GM12878 (cell line): Measurements from ENCODE around the gene SGSH. TPM values are rescaled to one million over a fixed set of nuclear protein-coding genes. Genes with fewer than 3 reads are reported as not detected.

Experiments used
- ATAC-seq: fragments of 200-7000 bp; cut with Tn5 transposase; 3 replicates; pipeline ENCODE4 v1.9.1; 2020; ENCODE audit warnings: mild to moderate bottlenecking, moderate library complexity
- BruUV-seq: library from RNA; stranded (reverse); fragments of 400-500 nt; replicated peaks from 2 replicates; lab custom pipeline; 2021; lab: Mats Ljungman, UMichigan
- CTCF ChIA-PET: fragments of 300-600 bp; sonication (Branson Sonifier 250); formaldehyde crosslinking; extraction: SDS; loops from one replicate; lab custom pipeline; 2021; ENCODE audit warnings: inconsistent platforms; lab: Yijun Ruan, JAX
- POLR2A ChIA-PET: fragments of 350-600 bp; formaldehyde crosslinking; extraction: SDS; loops from one replicate; lab custom pipeline; 2021; ENCODE audit warnings: inconsistent platforms; lab: Charles Lee
- RAD21 ChIA-PET: fragments of 300-600 bp; sonication (Branson Sonifier 250); formaldehyde crosslinking; loops from one replicate; lab custom pipeline; 2023; ENCODE audit warnings: antibody characterized with exemption; ENCODE audit not compliant: unreplicated experiment; lab: Charles Lee
- SMC1A ChIA-PET: fragments of 300-600 bp; sonication (Branson Sonifier 250); formaldehyde crosslinking; loops from one replicate; lab custom pipeline; 2023; ENCODE audit not compliant: unreplicated experiment, uncharacterized antibody; lab: Charles Lee
- DNase-seq: peaks from one replicate; pipeline ENCODE4 v3.0.0-alpha.2; 2011; ENCODE audit warnings: low read depth, low spot score
- FAIRE-seq: peaks from 3 replicates; lab custom pipeline; 2011; peaks lifted over from hg19 to GRCh38; lab: Jason Lieb, UNC
- H2AFZ ChIP-seq: 2 replicates; pipeline ENCODE4 v1.6.0; 2011; ENCODE audit warnings: low read depth, low read length, control low read depth; ENCODE audit not compliant: control insufficient read depth
- H3K27ac ChIP-seq: 2 replicates; pipeline ENCODE4 v1.5.1; 2011; ENCODE audit warnings: control low read depth; ENCODE audit not compliant: control insufficient read depth, insufficient read depth
- H3K27me3 ChIP-seq, 2 experiments: replicated peaks in 1 of 2; 2 replicates each; pipeline versions ENCODE4 v1.6.0 to v1.6.1; 2011; ENCODE audit warnings: low read length in 1 of 2; ENCODE audit not compliant: control insufficient read depth in 2 of 2, insufficient read depth in 2 of 2
- H3K36me3 ChIP-seq, 2 experiments: 2 replicates each; pipeline ENCODE4 v1.5.1; 2011; ENCODE audit warnings: low read length in 1 of 2; ENCODE audit not compliant: control insufficient read depth in 2 of 2, insufficient read depth in 2 of 2
- H3K4me1 ChIP-seq: 2 replicates; pipeline ENCODE4 v1.6.1; 2011; ENCODE audit warnings: mild to moderate bottlenecking, low read length, moderate library complexity, mixed read lengths; ENCODE audit not compliant: control insufficient read depth, insufficient read depth
- H3K4me2 ChIP-seq: 2 replicates; pipeline ENCODE4 v1.6.0; 2011; ENCODE audit warnings: control low read depth; ENCODE audit not compliant: control insufficient read depth, insufficient read depth
- H3K4me3 ChIP-seq: fragments of 200-600 bp; sonication (generic); 2 replicates; pipeline ENCODE4 v1.5.1; 2016
- H3K79me2 ChIP-seq: 2 replicates; pipeline ENCODE4 v1.6.0; 2011; ENCODE audit warnings: low read length; ENCODE audit not compliant: control insufficient read depth, insufficient read depth
- H3K9ac ChIP-seq: 2 replicates; pipeline ENCODE4 v1.8.0; 2011; ENCODE audit warnings: low read length, control low read depth, mixed read lengths; ENCODE audit not compliant: control insufficient read depth, insufficient read depth
- H3K9me3 ChIP-seq: replicated peaks from 3 replicates; pipeline ENCODE4 v1.5.1; 2011; ENCODE audit warnings: mild to moderate bottlenecking, low read length; ENCODE audit not compliant: control insufficient read depth, insufficient read depth
- H4K20me1 ChIP-seq: 2 replicates; pipeline ENCODE4 v1.6.0; 2011; ENCODE audit not compliant: control insufficient read depth, insufficient read depth
- CBFB ChIP-seq: IDR thresholded peaks from 2 replicates; pipeline ENCODE4 v1.6.1; 2016; ENCODE audit warnings: antibody characterized with exemption, low read depth
- FOXM1 ChIP-seq: IDR thresholded peaks from 2 replicates; pipeline ENCODE4 v1.6.1; 2012; ENCODE audit warnings: low read depth, mild to moderate bottlenecking, inconsistent platforms, low read length, moderate library complexity
- NFYA ChIP-seq: IDR thresholded peaks from 2 replicates; pipeline ENCODE4 v1.6.1; 2011; ENCODE audit warnings: low read depth, mild to moderate bottlenecking, low read length, improper control_type of control experiment, borderline replicate concordance
- NR2C1 ChIP-seq: fragments of 450-650 bp; IDR thresholded peaks from 2 replicates; pipeline ENCODE4 v1.6.1; 2017; ENCODE audit warnings: antibody characterized with exemption, mild to moderate bottlenecking, moderate library complexity
- PAX5 ChIP-seq: IDR thresholded peaks from 2 replicates; pipeline ENCODE4 v1.6.1; 2011; ENCODE audit warnings: low read depth, low read length, borderline replicate concordance
- RAD21 ChIP-seq: IDR thresholded peaks from 2 replicates; pipeline ENCODE4 v1.6.1; 2011; ENCODE audit warnings: mild to moderate bottlenecking, low read depth, low read length, moderate library complexity; ENCODE audit not compliant: insufficient read depth
- RELA ChIP-seq: fragments of 450-650 bp; IDR thresholded peaks from 2 replicates; pipeline ENCODE4 v1.8.0; 2014; ENCODE audit warnings: borderline replicate concordance; ENCODE audit not compliant: partially characterized antibody
- SREBF2 ChIP-seq: IDR thresholded peaks from 2 replicates; pipeline ENCODE4 v1.6.1; 2012; ENCODE audit warnings: mild to moderate bottlenecking, low read length
- ZBTB11 ChIP-seq: fragments of 450-650 bp; formaldehyde crosslinking; IDR thresholded peaks from 2 replicates; pipeline ENCODE4 v1.5.0; 2022; ENCODE audit warnings: mild to moderate bottlenecking, missing genetic modification characterization
- ZNF592 ChIP-seq: fragments of 450-650 bp; IDR thresholded peaks from 2 replicates; pipeline ENCODE4 v1.6.1; 2017; ENCODE audit warnings: mild to moderate bottlenecking, moderate library complexity
- ZSCAN29 ChIP-seq: fragments of 450-650 bp; IDR thresholded peaks from 2 replicates; pipeline ENCODE4 v1.6.1; 2017; ENCODE audit warnings: mild to moderate bottlenecking, moderate library complexity
- WGBS: methylation state at CpG from one replicate; pipeline ENCODE4 v1.1.6; 2016; ENCODE audit warnings: low lambda C conversion rate; ENCODE audit not compliant: insufficient replicate concordance, insufficient coverage; ENCODE audit errors: missing lambda C conversion rate; 5-methylcytosine and 5-hydroxymethylcytosine counted together
- in situ Hi-C: fragments of 300-500 bp; cut with MboI; formaldehyde crosslinking; loops from 9 replicates; pipeline ENCODE4 v1.14.3; 2018; ENCODE audit warnings: mixed read lengths
- intact Hi-C: fragments of 100-400 bp; cut with micrococcal nuclease; formaldehyde crosslinking; loops from one replicate; pipeline ENCODE4 v1.14.2; 2022; ENCODE audit not compliant: unreplicated experiment
- polyA plus RNA-seq, 11 experiments: library from polyadenylated mRNA; depleted of rRNA in 4 of 11; unstranded in 6 of 11; stranded (reverse) in 5 of 11; fragments of >200 nt; fragmentation: Nextera tagmentation in 4 of 11; fragmentation: Illumina TruSeq in 1 of 11; extraction: Ambion mirVana in 4 of 11; extraction: Trizol in 1 of 11; gene quantifications; 1 replicate in 1 of 11; 2 replicates in 10 of 11; pipeline versions ENCODE4 v1.2.1 to v1.2.3, GENCODE V29; 2011 to 2016; ENCODE audit warnings: inconsistent platforms in 2 of 11, missing spikeins in 2 of 11, low read depth in 1 of 11
- total RNA-seq, 4 experiments: library from RNA; depleted of rRNA in 3 of 4; stranded (reverse); fragments of >200 nt in 3 of 4; fragmentation: Illumina TruSeq in 1 of 4; extraction: Trizol in 1 of 4; gene quantifications; 2 replicates each; pipeline versions ENCODE4 v1.2.1 to v1.2.3, GENCODE V29; 2013 to 2021

SGSH gene
- total and polyA plus RNA-seq, 10 of the 15 experiments (the other 5 are each of a cell fraction or from before 2014, with no cell fraction given), result 0.13 to 17.2 (median 6.0) TPM

- in situ Hi-C loops, result no loop called here
These were observed 36.3 kb downstream of the SGSH start for GRCh38 chr17:80183581-80184422.

More at GRCh38 chr17:80183581-80184422, 36.3 kb downstream of the SGSH start:
- no peak for ATAC-seq
- H3K4me3 ChIP-seq, result no peak overlapping the region
- H4K20me1 ChIP-seq, result no peaks in the 10 kb centered on the region
- no peak for FAIRE-seq
- WGBS, result 47% methylated on average over 23 of the region's 26 CpGs
- CTCF ChIA-PET, result no interaction called here
- no TSS peak for BruUV-seq
- peaks cover 0 to 2% of the 10 kb centered on the region in 2 experiments; a peak in 2 of 4 replicates for H3K27me3 ChIP-seq
- H3K79me2 ChIP-seq, result no peaks in the 10 kb centered on the region
- SMC1A ChIA-PET, result no interaction called here
- DNase-seq, result no peak
- H3K27ac ChIP-seq, result no peak overlapping the region
- H3K9ac ChIP-seq, result no peak overlapping the region
- TF ChIP-seq FOXM1, result no peak
- TF ChIP-seq CBFB, result no peak
- no peak for TF ChIP-seq PAX5
- TF ChIP-seq ZBTB11 (CRISPR knock-in tag), result no peak
- TF ChIP-seq ZSCAN29, result no peak
- no peak for TF ChIP-seq ZNF592
- TF ChIP-seq RELA, result no peak
- TF ChIP-seq NFYA, result no peak
- no peak for TF ChIP-seq RAD21
- TF ChIP-seq SREBF2, result no peak
- no peak for TF ChIP-seq NR2C1
- intact Hi-C loops, result no loop called here
- H3K36me3 ChIP-seq, result no peaks in the 10 kb centered on the region
- POLR2A ChIA-PET, result no interaction called here
- no peak overlapping the region for H2AFZ ChIP-seq
- no peaks in the 10 kb centered on the region for H3K4me1 ChIP-seq
- RAD21 ChIA-PET, result interaction anchor here (0.7 kb wide), 1 partner anchor 41 kb away, joined by 3 read pairs; no protein-coding TSS in a partner anchor
- no peaks in the 10 kb centered on the region for H3K9me3 ChIP-seq
- H3K4me2 ChIP-seq, result no peak overlapping the region
